Gastroesophageal sphincter (tissue), 3 donors: ENCODE measurements around the gene SLC7A14.

Experiments used
- CTCF ChIP-seq, 4 experiments: fragments of 200-600 bp in 2 of 4; fragments of 450-650 bp in 2 of 4; sonication (generic) in 1 of 4; IDR thresholded peaks; one replicate each; pipeline ENCODE4 v1.5.1; 2017 to 2019; ENCODE audit warnings: antibody characterized with exemption in 4 of 4, mild to moderate bottlenecking in 2 of 4, moderate library complexity in 2 of 4
- EP300 ChIP-seq: sonication (generic); formaldehyde crosslinking; IDR thresholded peaks from one replicate; pipeline ENCODE4 v1.6.1; 2017; ENCODE audit warnings: antibody characterized with exemption, mild to moderate bottlenecking
- POLR2A ChIP-seq, 2 donors: fragments of 450-650 bp; IDR thresholded peaks; one replicate each; pipeline ENCODE4 v1.6.1; 2017; ENCODE audit warnings: antibody characterized with exemption in 2 of 2, mild to moderate bottlenecking in 2 of 2, moderate library complexity in 1 of 2
- POLR2AphosphoS5 ChIP-seq: sonication (generic); formaldehyde crosslinking; IDR thresholded peaks from one replicate; pipeline ENCODE4 v1.6.1; 2017; ENCODE audit warnings: antibody characterized with exemption

- TF ChIP-seq CTCF (IDR thresholded peaks at IDR 0.05) (no peak), POLR2A (IDR thresholded peaks at IDR 0.05) (no peak), POLR2AphosphoS5 (no peak), EP300 (no peak)
Measured at GRCh38 chr3:170633573-170633972, 47.7 kb upstream of the SLC7A14 start.
